HG02610 (cell line): ENCODE data around the gene RSKR.
"Not testable (repeated sequence)": the region's sequence is repeated elsewhere in the genome, so short reads cannot be mapped to it uniquely, and the experiment has no call there.

Source experiments
- ATAC-seq: cut with Tn5 transposase; IDR thresholded peaks from one replicate; pipeline ENCODE4 v1.9.1; 2021; ENCODE audit warnings: mild to moderate bottlenecking, moderate library complexity; ENCODE audit not compliant: unreplicated experiment

The RSKR gene

GRCh38 chr17:28613931-28614381 is at the start of gene RSKR:
Gene RSKR, minus strand, starts transcription at chr17:28614185. Its CDS starts 24 bp downstream, at chr17:28614161.
- no peak for ATAC-seq

GRCh38 chr17:28663723-28664122 is 49.7 kb upstream of the RSKR start:
- ATAC-seq, result no peak

- no peak for ATAC-seq
Observed at GRCh38 chr17:28662527-28662829, 48.5 kb upstream of the RSKR start.

GRCh38 chr17:28661635-28662526 is 47.9 kb upstream of the RSKR start, which contains the start of the genes SDF2 and SUPT6H:
Gene SDF2, minus strand, starts transcription at chr17:28661906. Its CDS starts 30 bp downstream, at chr17:28661876.
Gene SUPT6H, plus strand, starts transcription at chr17:28662205. Its CDS starts 11,197 bp downstream, at chr17:28673402.
- ATAC-seq, result peak; percentile 83

- not testable (repeated sequence) for ATAC-seq
Observed at GRCh38 chr17:28659497-28659881, 45.5 kb upstream of the RSKR start.

- ATAC-seq, result not testable (repeated sequence)
Observed at GRCh38 chr17:28658766-28659496, 44.9 kb upstream of the RSKR start.

GRCh38 chr17:28658342-28658741 is 44.4 kb upstream of the RSKR start:
- ATAC-seq, result not testable (repeated sequence)

GRCh38 chr17:28657756-28658155 is 43.8 kb upstream of the RSKR start:
- no peak for ATAC-seq

- ATAC-seq, result no peak
Observed at GRCh38 chr17:28655160-28655559, 41.2 kb upstream of the RSKR start.

GRCh38 chr17:28648698-28649097 is 34.7 kb upstream of the RSKR start:
- no peak for ATAC-seq

- ATAC-seq, result no peak
Observed at GRCh38 chr17:28646039-28646754, 32.2 kb upstream of the RSKR start.

- no peak for ATAC-seq
Observed at GRCh38 chr17:28645576-28645939, 31.6 kb upstream of the RSKR start.

- peak; percentile 92 for ATAC-seq
Observed at GRCh38 chr17:28644787-28645575, 31.0 kb upstream of the RSKR start, which contains the start of gene BLTP2. Gene BLTP2, minus strand, starts transcription at chr17:28645158. Its CDS starts 102 bp downstream, at chr17:28645056.

GRCh38 chr17:28643983-28644786 is 30.2 kb upstream of the RSKR start:
- ATAC-seq, result no peak

GRCh38 chr17:28641579-28641978 is 27.6 kb upstream of the RSKR start:
- ATAC-seq, result no peak

- no peak for ATAC-seq
Observed at GRCh38 chr17:28635506-28635905, 21.5 kb upstream of the RSKR start.

- ATAC-seq, result no peak
Observed at GRCh38 chr17:28634206-28634865, 20.4 kb upstream of the RSKR start.

- ATAC-seq, result no peak
Observed at GRCh38 chr17:28626818-28627217, 12.8 kb upstream of the RSKR start.

- no peak for ATAC-seq
Observed at GRCh38 chr17:28624148-28624547, 10.2 kb upstream of the RSKR start.
